Stimulated activated CD8-positive, alpha-beta memory T cell treated with anti-CD3 and anti-CD28 coated beads, Interleukin-2, amount 100 ng/mL, for 1 hour (primary cell): Measurements from ENCODE around the gene OS9.
"Not testable (repeated sequence)": the region's sequence is repeated elsewhere in the genome, so short reads cannot be mapped to it uniquely, and the experiment has no call there.

Source experiments
- DNase-seq, 2 donors: peaks; one replicate each; pipeline ENCODE4 v3.0.0-alpha.2; 2020; ENCODE audit warnings: low read depth in 2 of 2

The OS9 gene, protein sequence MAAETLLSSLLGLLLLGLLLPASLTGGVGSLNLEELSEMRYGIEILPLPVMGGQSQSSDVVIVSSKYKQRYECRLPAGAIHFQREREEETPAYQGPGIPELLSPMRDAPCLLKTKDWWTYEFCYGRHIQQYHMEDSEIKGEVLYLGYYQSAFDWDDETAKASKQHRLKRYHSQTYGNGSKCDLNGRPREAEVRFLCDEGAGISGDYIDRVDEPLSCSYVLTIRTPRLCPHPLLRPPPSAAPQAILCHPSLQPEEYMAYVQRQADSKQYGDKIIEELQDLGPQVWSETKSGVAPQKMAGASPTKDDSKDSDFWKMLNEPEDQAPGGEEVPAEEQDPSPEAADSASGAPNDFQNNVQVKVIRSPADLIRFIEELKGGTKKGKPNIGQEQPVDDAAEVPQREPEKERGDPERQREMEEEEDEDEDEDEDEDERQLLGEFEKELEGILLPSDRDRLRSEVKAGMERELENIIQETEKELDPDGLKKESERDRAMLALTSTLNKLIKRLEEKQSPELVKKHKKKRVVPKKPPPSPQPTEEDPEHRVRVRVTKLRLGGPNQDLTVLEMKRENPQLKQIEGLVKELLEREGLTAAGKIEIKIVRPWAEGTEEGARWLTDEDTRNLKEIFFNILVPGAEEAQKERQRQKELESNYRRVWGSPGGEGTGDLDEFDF

DNA sequence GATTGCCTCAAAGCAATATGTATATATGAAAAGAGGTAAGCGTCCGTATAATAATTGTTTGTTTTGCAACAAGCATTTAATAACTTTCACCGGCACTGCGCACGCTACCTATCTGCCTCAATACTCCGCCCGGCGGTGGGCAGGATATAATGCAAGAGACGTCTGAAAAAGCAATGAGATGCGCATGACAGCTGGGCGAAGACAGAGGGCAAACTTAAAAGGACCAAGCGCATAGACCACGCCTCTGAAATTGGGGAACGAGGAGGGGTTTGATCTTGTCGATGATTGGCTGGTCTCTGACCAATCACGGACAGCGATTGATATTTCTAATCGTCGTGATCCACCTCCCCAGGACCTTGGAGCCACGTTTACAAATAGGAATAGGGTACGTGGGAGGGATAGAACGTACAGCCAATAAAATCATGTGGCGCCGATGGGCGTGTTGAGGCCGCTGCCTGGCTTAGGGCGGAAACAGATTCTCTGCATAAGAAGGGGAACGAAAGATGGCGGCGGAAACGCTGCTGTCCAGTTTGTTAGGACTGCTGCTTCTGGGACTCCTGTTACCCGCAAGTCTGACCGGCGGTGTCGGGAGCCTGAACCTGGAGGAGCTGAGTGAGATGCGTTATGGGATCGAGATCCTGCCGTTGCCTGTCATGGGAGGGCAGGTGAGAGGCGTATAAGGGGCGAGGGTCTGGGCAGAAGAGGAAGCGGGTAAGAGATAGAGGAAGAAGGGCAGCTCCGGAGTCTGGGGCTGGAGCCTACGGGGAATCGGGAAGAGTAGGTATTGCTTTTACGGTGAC is at the start of gene OS9:
Gene OS9 (plus strand): TSS at position 474 of the 800 bp plus-strand sequence. CDS start 30 bp downstream, at position 504.
- DNase-seq = peak; percentile 84 to 91

GRCh38 chr12:57645990-57646658 is 47.8 kb upstream of the OS9 start:
- DNase-seq = not testable (repeated sequence)

DNA sequence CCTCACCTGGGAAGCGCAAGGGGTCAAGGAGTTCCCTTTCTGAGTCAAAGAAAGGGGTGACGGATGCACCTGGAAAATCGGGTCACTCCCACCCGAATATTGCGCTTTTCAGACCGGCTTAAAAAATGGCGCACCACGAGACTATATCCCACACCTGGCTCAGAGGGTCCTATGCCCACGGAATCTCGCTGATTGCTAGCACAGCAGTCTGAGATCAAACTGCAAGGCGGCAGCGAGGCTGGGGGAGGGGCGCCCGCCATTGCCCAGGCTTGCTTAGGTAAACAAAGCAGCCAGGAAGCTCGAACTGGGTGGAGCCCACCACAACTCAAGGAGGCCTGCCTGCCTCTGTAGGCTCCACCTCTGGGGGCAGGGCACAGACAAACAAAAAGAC is 47.3 kb upstream of the OS9 start:
- DNase-seq = not testable (repeated sequence)

DNA sequence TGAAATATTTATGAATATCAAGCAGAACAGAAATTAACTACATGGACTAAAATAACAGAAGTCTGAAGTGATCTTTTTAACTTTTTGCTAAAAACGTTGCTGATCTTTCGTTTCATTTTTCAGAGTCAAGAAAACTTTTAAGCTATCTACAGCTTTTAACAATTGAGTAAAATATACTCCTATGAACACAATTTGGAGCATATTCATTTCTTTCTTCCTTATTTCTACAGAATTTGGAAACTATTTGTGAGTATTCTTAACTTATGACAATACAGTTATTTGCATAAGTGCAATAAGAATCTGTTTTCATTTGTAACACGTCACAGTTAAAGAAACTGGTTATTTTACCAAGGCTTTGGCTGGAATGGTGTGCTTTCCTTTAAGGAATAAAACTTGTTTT is 39.9 kb upstream of the OS9 start:
- no peak for DNase-seq

DNA sequence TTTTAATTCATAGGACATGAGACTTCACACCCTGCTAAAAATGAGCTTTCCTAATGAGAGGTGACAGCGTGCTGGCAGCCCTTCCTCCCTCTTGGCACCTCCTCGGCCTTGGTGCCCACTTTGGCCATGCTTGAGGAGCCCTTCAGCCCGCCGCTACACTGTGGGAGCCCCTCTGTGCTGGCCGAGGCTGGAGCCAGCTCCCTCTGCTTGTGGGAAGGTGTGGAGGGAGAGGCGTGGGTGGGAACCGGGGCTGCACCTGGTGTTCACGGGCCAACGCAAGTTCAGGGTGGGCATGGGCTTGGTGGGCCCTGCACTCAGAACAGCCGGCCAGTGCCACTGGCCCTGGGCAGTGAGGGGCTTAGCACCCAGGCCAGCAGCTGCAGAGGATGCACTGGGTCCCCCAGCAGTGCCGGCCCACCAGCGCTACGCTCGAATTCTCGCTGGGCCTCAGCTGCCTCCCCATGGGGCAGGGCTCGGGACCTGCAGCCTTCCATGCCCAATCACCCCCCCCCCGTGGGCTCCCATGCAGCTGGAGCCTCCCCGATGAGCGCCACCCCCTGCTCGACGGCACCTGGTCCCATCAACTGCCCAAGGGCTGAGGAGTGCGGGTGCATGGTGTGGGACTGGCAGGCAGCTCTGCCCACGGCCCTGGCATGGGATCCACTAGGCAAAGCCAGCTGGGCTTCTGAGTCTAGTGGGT is 38.2 kb upstream of the OS9 start:
- DNase-seq = no peak

DNA sequence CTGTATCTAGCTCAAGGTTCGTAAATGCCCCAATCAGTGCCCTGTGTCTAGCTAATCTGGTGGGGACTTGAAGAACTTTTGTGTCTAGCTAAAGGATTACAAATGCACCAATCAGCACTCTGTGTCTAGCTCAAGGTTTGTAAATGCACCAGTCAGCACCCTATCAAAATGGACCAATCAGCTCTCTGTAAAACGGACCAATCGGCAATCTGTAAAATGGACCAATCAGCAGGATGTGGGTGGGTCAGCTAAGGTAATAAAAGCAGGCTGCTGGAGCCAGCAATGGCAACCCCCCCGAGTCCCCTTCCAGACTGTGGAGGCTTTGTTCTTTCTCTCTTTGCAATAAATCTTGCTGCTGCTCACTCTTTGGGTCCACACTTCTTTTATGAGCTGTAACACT is 37.5 kb upstream of the OS9 start:
- not testable (repeated sequence) for DNase-seq

DNA sequence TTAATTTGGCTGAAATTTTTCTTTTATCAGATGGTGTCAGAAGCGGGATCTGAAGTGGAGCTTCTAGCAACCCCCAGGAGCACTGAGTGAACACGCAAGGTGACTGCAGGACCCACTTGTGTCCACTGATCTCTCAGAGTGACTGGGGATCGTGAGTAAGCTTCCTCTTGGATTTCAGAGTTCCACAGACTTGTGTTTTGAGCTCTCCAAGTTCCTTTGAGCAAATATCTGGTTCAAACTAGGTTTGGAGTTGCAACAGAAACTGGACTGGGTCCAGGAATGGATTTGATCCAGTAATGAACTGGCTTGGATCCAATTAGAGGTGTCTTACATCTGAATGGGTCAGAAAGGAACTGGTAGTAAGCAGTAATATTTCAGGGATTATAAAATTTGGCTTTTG is 36.2 kb upstream of the OS9 start:
- DNase-seq = no peak

DNA sequence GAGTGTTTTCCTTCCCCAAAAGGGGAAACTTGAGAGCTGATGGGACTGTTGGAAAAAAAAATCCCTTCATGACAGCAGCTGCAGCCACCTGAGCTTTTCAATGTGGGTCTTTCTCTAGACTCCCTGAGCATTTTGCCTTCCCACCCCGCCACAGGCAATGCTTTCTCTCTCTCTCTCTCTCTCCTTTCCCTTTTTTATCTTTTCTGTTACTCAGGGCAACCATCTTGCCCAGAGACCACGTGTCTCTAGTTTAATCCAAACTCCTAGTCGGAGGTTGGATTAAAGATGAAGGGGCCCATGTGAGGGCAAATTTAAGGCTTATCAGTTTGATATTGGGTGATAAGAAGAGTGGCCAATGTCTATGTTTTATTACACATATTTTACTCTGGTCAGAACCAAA is 35.0 kb upstream of the OS9 start:
- DNase-seq = no peak

GRCh38 chr12:57661376-57661775 is 32.6 kb upstream of the OS9 start:
- DNase-seq = no peak

DNA sequence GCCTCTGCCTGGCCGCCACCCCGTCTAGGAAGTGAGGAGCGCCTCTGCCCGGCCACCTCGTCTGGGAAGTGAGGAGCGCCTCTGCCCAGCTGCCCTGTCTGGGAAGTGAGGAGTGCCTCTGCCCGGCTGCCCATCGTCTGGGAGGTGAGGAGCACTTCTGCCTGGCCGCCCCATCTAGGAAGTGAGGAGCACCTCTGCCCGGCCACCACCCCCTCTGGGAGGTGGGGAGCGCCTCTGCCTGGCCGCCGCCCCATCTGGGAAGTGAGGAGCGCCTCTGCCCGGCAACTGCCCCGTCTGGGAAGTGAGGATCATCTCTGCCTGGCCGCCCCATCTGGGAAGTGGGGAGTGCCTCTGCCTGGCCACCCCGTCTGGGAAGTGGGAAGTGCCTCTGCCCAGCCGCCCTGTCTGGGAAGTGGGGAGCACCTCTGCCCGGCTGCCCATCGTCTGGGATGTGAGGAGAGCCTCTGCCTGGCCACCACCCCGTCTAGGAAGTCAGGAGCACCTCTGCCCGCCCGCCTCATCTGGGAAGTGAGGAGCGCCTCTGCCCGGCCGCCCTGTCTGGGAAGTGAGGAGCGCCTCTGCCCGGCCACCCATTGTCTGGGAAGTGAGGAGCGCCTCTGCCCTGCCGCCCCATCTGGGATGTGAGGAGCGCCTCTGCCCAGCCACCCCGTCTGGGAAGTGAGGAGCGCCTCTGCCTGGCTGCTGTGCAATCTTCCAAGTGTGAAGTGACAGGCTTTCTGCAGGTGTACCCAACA is 28.7 kb upstream of the OS9 start:
- DNase-seq = not testable (repeated sequence)

DNA sequence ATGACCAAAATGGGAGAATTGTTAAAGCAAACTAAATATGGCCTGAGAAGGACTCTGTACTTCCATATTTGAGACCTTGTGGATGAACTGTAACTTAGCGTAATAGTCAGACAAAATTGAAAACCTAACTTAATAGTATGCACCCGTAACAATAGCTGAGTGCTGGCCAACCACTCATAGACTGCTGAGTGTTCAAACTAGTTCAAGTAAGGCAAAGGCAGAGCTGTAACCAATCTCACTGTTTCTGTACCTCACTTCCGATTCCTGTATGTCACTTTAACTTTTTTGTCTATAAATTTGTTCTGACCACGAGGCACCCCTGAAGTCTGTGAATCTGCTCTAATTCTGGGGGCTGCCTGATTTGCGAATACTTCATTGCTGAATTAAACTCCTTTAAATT is 27.0 kb upstream of the OS9 start:
- DNase-seq = no peak

DNA sequence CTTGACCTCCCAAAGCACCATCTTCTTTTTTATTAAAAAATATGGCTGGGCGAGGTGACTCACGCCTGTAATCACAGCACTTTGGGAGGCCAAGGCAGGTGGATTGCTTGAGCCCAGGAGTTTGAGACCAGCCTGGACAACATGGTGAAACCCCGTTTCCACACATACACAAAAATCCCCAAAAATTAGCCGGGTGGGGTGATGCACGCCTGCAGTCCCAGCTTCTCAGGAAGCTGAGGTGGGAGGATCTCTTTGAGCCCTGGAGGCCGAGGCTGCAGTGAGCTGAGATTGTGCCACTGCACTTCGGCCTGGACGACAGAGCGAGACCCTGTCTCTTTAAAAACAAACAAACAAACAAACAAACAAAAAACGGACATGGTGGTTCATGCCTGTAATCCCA is 24.2 kb upstream of the OS9 start:
- not testable (repeated sequence) for DNase-seq

GRCh38 chr12:57671811-57672210 is 22.1 kb upstream of the OS9 start:
- DNase-seq = not testable (repeated sequence)

DNA sequence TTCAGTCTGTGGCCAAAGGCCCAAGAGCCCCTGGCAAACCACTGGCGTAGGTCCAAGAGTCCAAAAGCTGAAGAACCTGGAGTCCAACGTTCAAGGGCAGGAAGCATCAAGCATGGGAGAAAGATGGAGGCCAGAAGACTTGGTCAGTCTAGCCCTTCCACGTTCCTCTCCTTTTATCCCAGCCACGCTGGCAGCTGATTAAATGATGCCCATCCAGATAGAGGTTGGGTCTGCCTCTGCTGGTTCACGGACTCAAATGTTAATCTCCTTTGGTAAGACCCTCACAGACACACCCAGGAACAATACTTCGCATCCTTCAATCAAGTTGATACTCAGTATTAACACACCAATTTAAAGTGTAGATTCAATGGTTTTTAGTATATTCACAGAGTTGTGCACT is 21.1 kb upstream of the OS9 start:
- DNase-seq = no peak

- DNase-seq = no peak
These were observed 19.2 kb upstream of the OS9 start for GRCh38 chr12:57674691-57675090.

- not testable (repeated sequence) for DNase-seq
These were observed 16.0 kb upstream of the OS9 start for GRCh38 chr12:57677947-57678346.

DNA sequence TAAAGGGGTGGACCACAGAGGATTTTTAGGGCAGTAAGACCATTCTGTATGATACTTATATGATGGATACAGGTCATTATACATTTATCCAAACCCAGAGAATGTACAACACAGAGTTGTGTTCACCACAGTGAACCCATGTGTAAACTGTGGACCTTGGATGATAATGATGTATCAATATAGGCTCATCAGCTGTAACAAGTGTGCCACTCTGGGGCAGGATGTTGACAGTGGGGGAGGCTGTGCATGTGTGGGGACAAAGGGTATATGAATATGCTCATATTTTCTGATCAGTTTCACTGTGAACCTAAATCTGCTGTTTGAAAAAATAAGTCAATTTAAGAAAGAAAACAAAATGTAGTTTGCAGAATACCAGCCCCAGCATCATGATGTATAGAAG is 14.2 kb upstream of the OS9 start:
- no peak for DNase-seq

GRCh38 chr12:57687862-57688261 is 6.1 kb upstream of the OS9 start:
- DNase-seq = no peak

DNA sequence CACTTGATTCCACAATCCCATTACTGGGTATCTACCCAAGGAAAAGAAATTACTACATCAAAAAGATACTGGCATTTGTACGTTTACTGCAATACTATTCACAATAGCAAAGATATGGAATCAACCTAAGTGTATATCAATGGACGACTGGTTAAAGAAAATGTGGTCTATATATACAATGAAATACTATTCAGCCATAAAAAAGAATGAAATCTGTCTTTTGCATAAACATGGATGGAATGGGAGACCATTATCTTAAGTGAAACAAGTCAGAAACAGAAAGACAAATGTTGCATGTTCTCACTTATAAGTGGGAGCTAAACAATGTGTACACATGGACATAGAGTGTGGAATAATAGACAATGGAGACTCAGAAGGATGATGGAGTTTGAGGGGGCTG is 5.0 kb upstream of the OS9 start:
- no peak for DNase-seq

DNA sequence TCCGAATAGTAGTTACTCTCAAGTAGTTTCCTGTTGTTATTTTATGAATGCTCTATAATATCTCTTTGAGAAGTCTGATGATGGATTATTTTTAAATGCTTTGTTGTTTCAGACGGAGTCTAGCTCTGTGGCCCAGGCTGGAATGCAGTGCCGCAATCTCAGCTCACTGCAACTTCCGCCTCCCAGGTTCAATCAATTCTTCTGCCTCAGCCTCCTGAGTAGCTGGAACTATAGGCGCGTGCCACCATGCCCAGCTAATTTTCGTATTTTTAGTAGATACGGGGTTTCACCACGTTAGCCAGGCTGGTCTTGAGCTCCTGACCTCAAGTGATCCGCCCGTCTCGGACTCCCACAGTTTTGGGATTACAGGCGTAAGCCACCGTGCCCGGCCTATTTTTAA is 1.4 kb upstream of the OS9 start:
- DNase-seq = no peak

GRCh38 chr12:57693317-57693658 is 644 bp upstream of the OS9 start:
- DNase-seq = no peak
